Ovary (tissue), 9 donors: ENCODE data around the gene TPH2. TPM values are rescaled to one million over a fixed set of nuclear protein-coding genes. Genes with fewer than 3 reads are reported as not detected.

Experiments
- DNase-seq, 5 donors: peaks; one replicate each; pipeline ENCODE4 v3.0.0-alpha.2; 2019 to 2020
- H3K27ac ChIP-seq, 2 donors: fragments of 200-600 bp; one replicate each; pipeline versions ENCODE4 v1.5.1 to v1.8.0; 2019 to 2022
- H3K27me3 ChIP-seq: fragments of 200-600 bp; one replicate; pipeline ENCODE4 v1.8.0; 2022
- H3K36me3 ChIP-seq: fragments of 200-600 bp; sonication (generic); one replicate; pipeline ENCODE4 v1.5.1; 2019
- H3K4me1 ChIP-seq: one replicate; pipeline ENCODE4 v1.8.1; 2013; ENCODE audit warnings: mild to moderate bottlenecking, moderate library complexity; ENCODE audit not compliant: insufficient read depth
- H3K4me3 ChIP-seq: fragments of 200-600 bp; sonication (generic); one replicate; pipeline ENCODE4 v1.5.1; 2017
- H3K9me3 ChIP-seq, 2 donors: fragments of 200-600 bp in 1 of 2; sonication (generic) in 1 of 2; one replicate each; pipeline versions ENCODE4 v1.5.1 to v1.8.1; 2013 to 2019; ENCODE audit warnings: mild to moderate bottlenecking in 1 of 2, moderate library complexity in 1 of 2
- EP300 ChIP-seq: sonication (generic); formaldehyde crosslinking; IDR thresholded peaks from one replicate; pipeline ENCODE4 v1.6.1; 2017; ENCODE audit warnings: antibody characterized with exemption
- POLR2A ChIP-seq: fragments of 450-650 bp; IDR thresholded peaks from one replicate; pipeline ENCODE4 v1.6.1; 2017; ENCODE audit warnings: antibody characterized with exemption, mild to moderate bottlenecking, moderate library complexity
- WGBS, 3 donors: extraction: QIAGEN DNeasy Blood & Tissue Kit in 1 of 3; methylation state at CpG; one replicate each; pipeline versions ENCODE4 v1.1.5 to v1.1.7; 2013 to 2017; 5-methylcytosine and 5-hydroxymethylcytosine counted together
- intact Hi-C, 4 donors: fragments of 100-400 bp; cut with DNase I; formaldehyde crosslinking; loops; one replicate each; pipeline versions ENCODE4 v1.11.0 to v1.15.1; 2022 to 2023
- polyA plus RNA-seq, 2 donors: library from polyadenylated mRNA; stranded (reverse); fragments of 200-250 nt in 1 of 2; fragments of 350-450 nt in 1 of 2; fragmentation: Illumina TruSeq in 1 of 2; extraction: RNeasy Lipid Tissue Mini Kit (QIAGEN cat#74804) in 1 of 2; gene quantifications; one replicate each; pipeline ENCODE4 v1.2.3, GENCODE V29; 2013 to 2014
- total RNA-seq, 7 donors: library from RNA; depleted of rRNA in 2 of 7; stranded (reverse); fragments of >200 nt in 2 of 7; fragmentation: NEBNext Ultra II Directional in 3 of 7; extraction: Animal tissue kit (Norgen Biotek cat#: 25700) in 3 of 7; gene quantifications; one replicate each; pipeline versions ENCODE4 v1.1.0 to v1.2.4, GENCODE V29; 2016 to 2023
- TF ChIP-seq, protein P1 (sequence below), 3 donors: fragments of 450-650 bp in 2 of 3; fragments of 200-600 bp in 1 of 3; IDR thresholded peaks; one replicate each; pipeline versions ENCODE4 v1.5.1 to v1.8.0; 2016 to 2022; ENCODE audit warnings: antibody characterized with exemption in 3 of 3, mild to moderate bottlenecking in 1 of 3
- donor health status: DM: no; HTN: no; CAD: no; lungs with moderate emphysema.
- donor health status: DM: no; HTN: no; CAD: no.
- donor health status: Bipolar disorder and iron deficiency.
- donor health status: DM: yes; HTN: yes; CAD: no.
- donor health status: DM: no; HTN: no; CAD: no.
- donor health status: DM: yes; HTN: yes; CAD: no.

TPH2 gene
- total and polyA plus RNA-seq, 9 donors: 0.23 TPM; not detected in 8

DNA sequence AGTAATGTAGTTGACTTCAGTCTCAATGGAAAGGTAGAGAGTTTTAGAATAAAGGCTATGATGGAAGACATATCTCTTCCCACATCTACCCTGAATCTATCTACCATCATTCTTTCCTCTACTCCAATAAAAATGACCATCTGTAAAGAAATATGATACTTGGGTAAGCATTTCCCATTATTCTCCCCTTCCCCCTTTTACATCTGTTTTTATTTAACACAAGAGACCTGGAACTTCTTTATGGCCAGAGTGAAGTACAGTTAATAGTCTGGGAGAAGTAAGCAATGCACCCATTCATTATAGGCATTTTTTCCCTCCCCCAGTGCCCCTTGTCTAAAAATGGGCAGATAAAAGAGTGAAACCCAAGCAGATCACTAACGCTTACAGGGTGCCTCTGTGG is 6.5 kb downstream of the TPH2 start:
- Histone ChIP-seq H3K4me1 (no peaks in the 10 kb centered on the region), H3K27me3 (no peaks in the 10 kb centered on the region), H3K27ac (no peak overlapping the region), H3K9me3 (no peaks in the 10 kb centered on the region), H3K4me3 (no peak overlapping the region), H3K36me3 (no peaks in the 10 kb centered on the region)
- TF ChIP-seq POLR2A: no peak
- TF ChIP-seq EP300: no peak
- TF ChIP-seq, protein P1, sequence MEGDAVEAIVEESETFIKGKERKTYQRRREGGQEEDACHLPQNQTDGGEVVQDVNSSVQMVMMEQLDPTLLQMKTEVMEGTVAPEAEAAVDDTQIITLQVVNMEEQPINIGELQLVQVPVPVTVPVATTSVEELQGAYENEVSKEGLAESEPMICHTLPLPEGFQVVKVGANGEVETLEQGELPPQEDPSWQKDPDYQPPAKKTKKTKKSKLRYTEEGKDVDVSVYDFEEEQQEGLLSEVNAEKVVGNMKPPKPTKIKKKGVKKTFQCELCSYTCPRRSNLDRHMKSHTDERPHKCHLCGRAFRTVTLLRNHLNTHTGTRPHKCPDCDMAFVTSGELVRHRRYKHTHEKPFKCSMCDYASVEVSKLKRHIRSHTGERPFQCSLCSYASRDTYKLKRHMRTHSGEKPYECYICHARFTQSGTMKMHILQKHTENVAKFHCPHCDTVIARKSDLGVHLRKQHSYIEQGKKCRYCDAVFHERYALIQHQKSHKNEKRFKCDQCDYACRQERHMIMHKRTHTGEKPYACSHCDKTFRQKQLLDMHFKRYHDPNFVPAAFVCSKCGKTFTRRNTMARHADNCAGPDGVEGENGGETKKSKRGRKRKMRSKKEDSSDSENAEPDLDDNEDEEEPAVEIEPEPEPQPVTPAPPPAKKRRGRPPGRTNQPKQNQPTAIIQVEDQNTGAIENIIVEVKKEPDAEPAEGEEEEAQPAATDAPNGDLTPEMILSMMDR (IDR thresholded peaks at IDR 0.05): no peak
- intact Hi-C loops: no loop called here
- DNase-seq: no peak
- 29 to 35% (median 33%) methylated on average over 1 of the region's 1 CpG for WGBS, 3 donors

DNA sequence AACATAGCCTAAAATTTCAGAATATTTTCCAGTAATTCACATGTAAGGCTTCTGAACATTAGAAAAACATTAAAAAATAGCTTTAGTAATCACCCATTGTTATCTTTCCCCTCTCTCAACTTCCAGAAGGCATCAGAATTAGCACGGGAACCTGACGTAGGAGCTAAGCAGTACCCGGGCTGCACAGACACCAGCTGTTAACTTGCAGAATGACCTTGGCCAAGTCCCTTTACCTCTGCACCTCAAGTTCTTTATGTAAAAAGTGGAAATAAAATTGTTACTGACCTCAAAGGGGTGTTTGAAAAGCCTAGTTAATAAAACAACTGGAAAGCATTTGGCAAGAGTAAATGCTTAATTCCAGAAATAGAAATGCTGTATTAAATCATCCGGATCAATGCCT is 7.2 kb downstream of the TPH2 start:
- no peak overlapping the region for H3K4me3 ChIP-seq
- intact Hi-C loops: no loop called here
- TF ChIP-seq EP300 (no peak), POLR2A (no peak)
- TF ChIP-seq, protein P1 (IDR thresholded peaks at IDR 0.05): no peak
- 36 to 57% (median 46%) methylated on average over 4 of the region's 4 CpGs for WGBS, 3 donors
- no peak overlapping the region for H3K27ac ChIP-seq
- DNase-seq: no peak
- H3K27me3 ChIP-seq: no peaks in the 10 kb centered on the region
- no peaks in the 10 kb centered on the region for H3K36me3 ChIP-seq
- H3K4me1 ChIP-seq: no peaks in the 10 kb centered on the region
- H3K9me3 ChIP-seq: no peaks in the 10 kb centered on the region

DNA sequence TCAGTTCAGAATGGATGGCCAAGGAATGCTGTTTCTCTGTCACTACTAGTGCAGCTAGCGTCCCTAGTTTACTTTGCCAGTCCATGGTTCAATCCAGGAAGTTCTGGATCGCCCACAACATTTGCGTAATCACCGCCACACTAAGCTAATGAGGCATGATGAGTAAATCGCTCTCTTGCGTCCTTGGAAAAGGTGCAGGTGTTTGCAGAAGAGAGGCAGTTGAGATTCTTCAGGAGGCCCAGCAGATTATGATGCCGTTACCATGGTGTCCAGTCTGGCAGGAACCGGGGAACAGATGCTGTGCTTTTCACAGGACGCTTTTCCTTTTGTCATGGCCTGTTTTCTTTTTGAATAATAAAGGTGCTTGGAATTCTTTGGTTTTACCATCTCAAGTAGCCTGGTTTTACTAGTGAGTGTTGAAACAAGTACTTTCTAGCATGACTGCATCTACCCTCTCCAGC is 9.0 kb downstream of the TPH2 start:
- Histone ChIP-seq H3K9me3 (no peaks in the 10 kb centered on the region), H3K4me3 (no peak overlapping the region), H3K27me3 (no peaks in the 10 kb centered on the region), H3K27ac (no peak overlapping the region), H3K36me3 (no peaks in the 10 kb centered on the region), H3K4me1 (no peaks in the 10 kb centered on the region)
- 11 to 14% (median 11%) methylated on average over 9 of the region's 9 CpGs for WGBS, 3 donors
- intact Hi-C loops: no loop called here
- TF ChIP-seq, protein P1 (IDR thresholded peaks at IDR 0.05): no peak
- no peak for TF ChIP-seq EP300
- no peak for TF ChIP-seq POLR2A
- DNase-seq: no peak

DNA sequence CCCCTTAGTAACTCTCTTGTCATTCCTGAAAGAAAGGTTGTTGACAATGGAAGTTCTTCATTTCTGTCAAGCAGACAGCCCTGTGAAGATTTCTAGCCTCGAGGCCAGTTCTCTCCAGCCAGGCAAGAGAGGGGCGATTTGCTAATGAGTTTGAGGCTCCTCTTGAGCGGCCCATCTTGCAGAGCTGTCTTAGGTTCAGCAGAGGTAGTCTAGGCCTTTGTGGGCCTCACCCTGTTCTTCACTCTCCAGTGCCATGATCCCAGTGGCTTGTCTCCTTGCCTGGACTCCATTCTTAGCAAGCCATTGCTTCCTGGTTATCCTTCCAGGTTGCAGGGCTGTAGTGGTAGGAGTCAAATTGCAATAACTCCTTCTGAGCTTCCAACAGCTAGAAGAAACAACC is 9.7 kb downstream of the TPH2 start:
- intact Hi-C loops: no loop called here
- H3K36me3 ChIP-seq: no peaks in the 10 kb centered on the region
- no peak overlapping the region for H3K4me3 ChIP-seq
- no peak for TF ChIP-seq POLR2A
- no peak for TF ChIP-seq EP300
- TF ChIP-seq, protein P1 (IDR thresholded peaks at IDR 0.05): no peak
- no peak overlapping the region for H3K27ac ChIP-seq
- 40 to 62% (median 46%) methylated on average over 3 of the region's 3 CpGs for whole genome bisulfite sequencing, 3 donors
- DNase-seq: no peak
- H3K9me3 ChIP-seq: no peaks in the 10 kb centered on the region
- H3K27me3 ChIP-seq: no peaks in the 10 kb centered on the region
- no peaks in the 10 kb centered on the region for H3K4me1 ChIP-seq

DNA sequence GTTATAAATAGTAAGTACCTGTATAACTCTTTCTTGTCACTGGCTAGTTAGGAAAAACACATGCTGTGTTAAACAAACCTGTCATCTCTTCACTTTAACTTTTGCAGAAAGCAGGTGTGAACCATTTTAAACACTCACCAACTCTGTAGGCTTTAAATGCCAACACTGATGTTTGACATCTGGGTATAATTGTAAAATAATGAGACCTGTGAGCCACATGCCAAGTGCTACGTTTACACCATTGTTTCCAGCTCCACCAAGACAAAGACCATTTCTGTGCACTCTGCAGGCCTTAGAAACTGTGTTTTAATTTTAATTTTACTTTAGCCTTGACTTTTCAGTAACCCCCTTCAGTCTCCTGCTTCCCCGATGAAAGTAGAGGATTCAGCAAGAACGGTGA is 11.0 kb downstream of the TPH2 start:
- Histone ChIP-seq H3K27me3 (no peaks in the 10 kb centered on the region), H3K4me3 (no peak overlapping the region), H3K4me1 (no peaks in the 10 kb centered on the region), H3K27ac (no peak overlapping the region), H3K9me3 (no peaks in the 10 kb centered on the region), H3K36me3 (no peaks in the 10 kb centered on the region)
- WGBS, 3 donors: 25 to 38% (median 35%) methylated on average over 3 of the region's 3 CpGs
- no peak for TF ChIP-seq POLR2A
- no peak for TF ChIP-seq EP300
- TF ChIP-seq, protein P1 (IDR thresholded peaks at IDR 0.05): no peak
- intact Hi-C loops: no loop called here
- no peak for DNase-seq
